ENCODE results near the gene MYPOP. TPM values are rescaled to one million over a fixed set of nuclear protein-coding genes. Genes with fewer than 3 reads are reported as not detected.
"Not testable (repeated sequence)": the region's sequence is repeated elsewhere in the genome, so short reads cannot be mapped to it uniquely, and the experiment has no call there.

Gene MYPOP
- total and polyA plus RNA-seq, 2 experiments from 2014 or later, result 3.1 to 3.5 TPM

- no peak overlapping the region for H3K4me2 ChIP-seq
- no peaks in the 10 kb centered on the region for H3K27me3 ChIP-seq
- no peaks in the 10 kb centered on the region for H3K9me2 ChIP-seq (replicated peaks; ENCODE audit: insufficient read depth)
- TF ChIP-seq, protein P1, sequence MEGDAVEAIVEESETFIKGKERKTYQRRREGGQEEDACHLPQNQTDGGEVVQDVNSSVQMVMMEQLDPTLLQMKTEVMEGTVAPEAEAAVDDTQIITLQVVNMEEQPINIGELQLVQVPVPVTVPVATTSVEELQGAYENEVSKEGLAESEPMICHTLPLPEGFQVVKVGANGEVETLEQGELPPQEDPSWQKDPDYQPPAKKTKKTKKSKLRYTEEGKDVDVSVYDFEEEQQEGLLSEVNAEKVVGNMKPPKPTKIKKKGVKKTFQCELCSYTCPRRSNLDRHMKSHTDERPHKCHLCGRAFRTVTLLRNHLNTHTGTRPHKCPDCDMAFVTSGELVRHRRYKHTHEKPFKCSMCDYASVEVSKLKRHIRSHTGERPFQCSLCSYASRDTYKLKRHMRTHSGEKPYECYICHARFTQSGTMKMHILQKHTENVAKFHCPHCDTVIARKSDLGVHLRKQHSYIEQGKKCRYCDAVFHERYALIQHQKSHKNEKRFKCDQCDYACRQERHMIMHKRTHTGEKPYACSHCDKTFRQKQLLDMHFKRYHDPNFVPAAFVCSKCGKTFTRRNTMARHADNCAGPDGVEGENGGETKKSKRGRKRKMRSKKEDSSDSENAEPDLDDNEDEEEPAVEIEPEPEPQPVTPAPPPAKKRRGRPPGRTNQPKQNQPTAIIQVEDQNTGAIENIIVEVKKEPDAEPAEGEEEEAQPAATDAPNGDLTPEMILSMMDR (IDR thresholded peaks at IDR 0.05; ENCODE audit: poor library complexity), result no peak
- no peak for TF ChIP-seq EZH2phosphoT487 (IDR thresholded peaks at IDR 0.05; ENCODE audit: low read depth, severe bottlenecking, unreplicated experiment)
- TF ChIP-seq EZH2 (IDR thresholded peaks at IDR 0.05; ENCODE audit: borderline replicate concordance), result no peak
- H3K4me3 ChIP-seq, result no peak overlapping the region
- WGBS (ENCODE audit: low lambda C conversion rate, missing lambda C conversion rate), result 97% methylated on average over 8 of the region's 8 CpGs
- H3K27ac ChIP-seq, result no peak overlapping the region
- H3K79me2 ChIP-seq, result peaks cover 28% of the 10 kb centered on the region
- H3K4me1 ChIP-seq (ENCODE audit: insufficient read depth), result peaks cover 20% of the 10 kb centered on the region
- H3K9me3 ChIP-seq (ENCODE audit: low read depth), result no peaks in the 10 kb centered on the region
- no peak overlapping the region for H2AFZ ChIP-seq
- DNase-seq (ENCODE audit: low spot score), result no peak
- H4K20me1 ChIP-seq (ENCODE audit: insufficient read depth, poor library complexity, severe bottlenecking), result peaks cover 6% of the 10 kb centered on the region
- H3K36me3 ChIP-seq (replicated peaks; ENCODE audit: insufficient read depth, low read depth), result no peaks in the 10 kb centered on the region
These were observed 5.1 kb downstream of the MYPOP start for GRCh38 chr19:45897261-45897812.

DNA sequence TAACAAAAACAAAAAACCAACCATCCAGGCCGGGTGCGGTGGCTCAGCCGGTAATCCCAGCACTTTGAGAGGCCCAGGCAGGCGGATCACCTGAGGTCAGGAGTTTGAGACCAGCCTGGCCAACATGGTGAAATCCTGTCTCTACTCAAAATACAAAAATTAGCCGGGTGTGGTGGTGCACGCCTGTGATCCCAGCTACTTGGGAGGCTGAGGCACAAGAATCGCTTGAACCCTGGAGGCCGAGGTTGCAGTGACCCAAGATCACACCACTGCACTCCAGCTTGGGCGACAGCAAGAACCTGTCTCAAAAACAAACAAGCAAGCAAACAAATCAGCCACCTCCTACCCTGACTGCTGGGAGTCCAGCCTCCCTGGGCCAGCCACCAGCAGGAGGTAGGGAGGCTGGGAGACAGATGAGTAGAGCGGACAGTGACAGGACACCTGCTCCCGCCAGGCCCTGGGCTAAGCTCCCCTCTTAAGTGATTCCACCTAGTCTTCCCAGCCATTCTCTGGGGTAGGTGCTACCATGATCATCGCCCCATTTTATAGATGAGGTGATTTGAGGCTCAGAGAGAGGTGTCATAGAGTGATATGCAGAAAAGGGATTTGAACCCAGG, 6.3 kb downstream of the MYPOP start:
- H3K9me2 ChIP-seq (replicated peaks; ENCODE audit: insufficient read depth); H3K4me3 ChIP-seq; H3K9me3 ChIP-seq (ENCODE audit: low read depth); H4K20me1 ChIP-seq (ENCODE audit: insufficient read depth, poor library complexity, severe bottlenecking); DNase-seq (ENCODE audit: low spot score); H3K27me3 ChIP-seq; H3K36me3 ChIP-seq (replicated peaks; ENCODE audit: insufficient read depth, low read depth); H2AFZ ChIP-seq: not testable (repeated sequence)
- H3K4me1 ChIP-seq (ENCODE audit: insufficient read depth), result peaks cover 15% of the 10 kb centered on the region
- peaks cover 22% of the 10 kb centered on the region for H3K79me2 ChIP-seq
- H3K4me2 ChIP-seq, result peak overlapping the region; percentile 61
- peak overlapping the region; percentile 84 for H3K27ac ChIP-seq
- WGBS (ENCODE audit: low lambda C conversion rate, missing lambda C conversion rate), result 90% methylated on average over 12 of the region's 12 CpGs

DNA sequence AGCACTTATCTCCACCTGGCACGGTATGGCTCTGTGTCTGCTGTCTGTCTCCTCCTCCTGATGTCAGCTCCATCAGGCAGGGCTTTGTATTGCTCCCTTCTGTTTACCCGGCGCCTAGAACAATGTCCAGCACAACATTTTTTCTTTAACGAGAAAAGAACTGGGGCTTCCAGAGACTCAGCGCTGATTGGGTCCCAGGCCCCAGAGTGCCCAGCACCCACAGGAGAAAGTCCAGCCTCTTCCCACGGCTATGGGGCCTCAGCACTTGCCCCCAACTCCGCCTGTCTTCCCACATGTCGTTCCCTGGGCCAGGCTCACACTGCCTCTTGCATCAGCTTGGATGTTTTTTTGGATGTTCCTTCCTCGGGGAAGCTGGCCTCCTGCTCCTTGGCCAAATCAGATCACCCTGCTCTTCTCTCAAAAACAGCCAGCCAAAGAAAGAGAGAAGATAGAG, 6.9 kb downstream of the MYPOP start:
- no peaks in the 10 kb centered on the region for H3K36me3 ChIP-seq (replicated peaks; ENCODE audit: insufficient read depth, low read depth)
- 55% methylated on average over 9 of the region's 9 CpGs for WGBS (ENCODE audit: low lambda C conversion rate, missing lambda C conversion rate)
- no peaks in the 10 kb centered on the region for H3K9me2 ChIP-seq (replicated peaks; ENCODE audit: insufficient read depth)
- H3K4me3 ChIP-seq, result no peak overlapping the region
- peaks cover 10% of the 10 kb centered on the region for H3K4me1 ChIP-seq (ENCODE audit: insufficient read depth)
- H2AFZ ChIP-seq, result no peak overlapping the region
- peak; percentile 71 for DNase-seq (ENCODE audit: low spot score)
- TF ChIP-seq EZH2phosphoT487 (IDR thresholded peaks at IDR 0.05; ENCODE audit: low read depth, severe bottlenecking, unreplicated experiment) (no peak), EZH2 (IDR thresholded peaks at IDR 0.05; ENCODE audit: borderline replicate concordance) (no peak)
- TF ChIP-seq, protein P1 (IDR thresholded peaks at IDR 0.05; ENCODE audit: poor library complexity), result no peak
- H3K4me2 ChIP-seq, result peak overlapping the region; percentile 61
- H3K27me3 ChIP-seq, result no peaks in the 10 kb centered on the region
- H3K9me3 ChIP-seq (ENCODE audit: low read depth), result no peaks in the 10 kb centered on the region
- H4K20me1 ChIP-seq (ENCODE audit: insufficient read depth, poor library complexity, severe bottlenecking), result peaks cover 2% of the 10 kb centered on the region
- peak overlapping the region; percentile 84 for H3K27ac ChIP-seq
- peaks cover 16% of the 10 kb centered on the region for H3K79me2 ChIP-seq

DNA sequence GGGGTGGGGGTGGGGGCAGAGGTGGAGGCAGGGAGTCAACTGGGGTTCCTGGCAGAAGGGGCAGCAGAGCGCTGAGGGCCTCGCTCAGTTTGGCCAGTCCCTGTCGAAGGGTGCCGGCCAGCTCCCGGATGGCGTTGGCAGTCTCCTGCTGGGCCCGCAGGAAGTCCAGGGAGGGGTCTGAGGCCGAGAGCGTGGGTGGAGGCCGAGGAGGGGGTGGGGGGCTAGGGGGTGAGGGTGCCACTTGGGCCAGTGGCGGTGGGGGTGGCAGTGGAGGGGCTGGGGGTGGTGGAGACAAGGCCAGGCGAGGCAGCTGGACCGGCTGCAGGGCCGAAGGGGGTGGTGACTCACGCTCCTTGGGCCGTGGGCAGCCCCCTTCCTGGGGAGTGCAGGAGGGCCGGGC, 11.5 kb downstream of the MYPOP start:
- Histone ChIP-seq H3K4me3 (no peak overlapping the region), H4K20me1 (ENCODE audit: insufficient read depth, poor library complexity, severe bottlenecking) (no peaks in the 10 kb centered on the region), H3K27me3 (no peaks in the 10 kb centered on the region), H3K79me2 (no peaks in the 10 kb centered on the region), H3K4me1 (ENCODE audit: insufficient read depth) (peaks cover 4% of the 10 kb centered on the region), H3K9me3 (ENCODE audit: low read depth) (no peaks in the 10 kb centered on the region), H3K4me2 (no peak overlapping the region), H3K27ac (no peak overlapping the region), H3K36me3 (replicated peaks; ENCODE audit: insufficient read depth, low read depth) (no peaks in the 10 kb centered on the region), H2AFZ (no peak overlapping the region), H3K9me2 (replicated peaks; ENCODE audit: insufficient read depth) (no peaks in the 10 kb centered on the region)
- TF ChIP-seq EZH2 (IDR thresholded peaks at IDR 0.05; ENCODE audit: borderline replicate concordance) (no peak), EZH2phosphoT487 (IDR thresholded peaks at IDR 0.05; ENCODE audit: low read depth, severe bottlenecking, unreplicated experiment) (no peak)
- TF ChIP-seq, protein P1 (IDR thresholded peaks at IDR 0.05; ENCODE audit: poor library complexity), result no peak
- 100% methylated on average over 2 of the region's 17 CpGs for WGBS (ENCODE audit: low lambda C conversion rate, missing lambda C conversion rate)
- DNase-seq (ENCODE audit: low spot score), result no peak

Data from hepatocyte (in vitro differentiated cells).